ENCODE results near the gene ACTN3.

Gene ACTN3

DNA sequence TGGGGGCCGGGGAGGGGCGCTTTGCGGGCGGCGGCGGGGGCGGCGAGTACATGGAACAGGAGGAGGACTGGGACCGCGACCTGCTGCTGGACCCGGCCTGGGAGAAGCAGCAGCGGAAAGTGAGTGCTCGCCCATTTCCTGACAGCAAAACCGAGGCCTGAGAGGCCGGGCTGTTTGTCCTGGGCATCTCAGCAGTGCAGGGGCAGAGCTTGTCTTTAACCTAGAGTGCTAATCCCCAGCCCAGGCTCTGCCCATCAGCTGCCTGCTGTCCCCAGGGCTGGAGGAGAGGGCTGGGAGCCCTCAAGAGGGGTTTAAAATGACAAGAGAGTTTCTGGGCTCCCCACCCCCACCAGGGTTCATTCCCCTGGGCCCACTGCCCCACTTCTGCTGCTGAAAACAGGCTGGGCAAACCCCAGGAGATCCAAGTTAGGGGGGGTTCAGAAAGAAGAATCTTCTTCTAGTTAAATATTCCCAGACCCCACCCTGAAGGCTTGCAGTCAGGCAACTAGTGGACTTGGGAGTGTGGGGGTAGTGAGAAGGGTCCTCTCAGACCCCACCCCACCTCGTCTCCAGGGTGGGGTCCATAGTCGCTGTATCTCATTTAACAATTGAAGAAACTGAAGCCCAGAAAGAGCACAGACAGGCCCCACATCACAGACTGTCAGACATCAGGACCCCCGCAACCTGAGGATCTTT lies 411 bp downstream of the ACTN3 start:
- H3K27ac ChIP-seq, result no peak overlapping the region; the same call in 1 of the 2 replicates
- TF ChIP-seq CTCF (conservative IDR thresholded peaks at IDR 0.05), result no peak

- H3K27ac ChIP-seq, result no peak overlapping the region
- TF ChIP-seq CTCF (conservative IDR thresholded peaks at IDR 0.05), result no peak
These were observed 933 bp downstream of the ACTN3 start for GRCh38 chr11:66547662-66548009.

DNA sequence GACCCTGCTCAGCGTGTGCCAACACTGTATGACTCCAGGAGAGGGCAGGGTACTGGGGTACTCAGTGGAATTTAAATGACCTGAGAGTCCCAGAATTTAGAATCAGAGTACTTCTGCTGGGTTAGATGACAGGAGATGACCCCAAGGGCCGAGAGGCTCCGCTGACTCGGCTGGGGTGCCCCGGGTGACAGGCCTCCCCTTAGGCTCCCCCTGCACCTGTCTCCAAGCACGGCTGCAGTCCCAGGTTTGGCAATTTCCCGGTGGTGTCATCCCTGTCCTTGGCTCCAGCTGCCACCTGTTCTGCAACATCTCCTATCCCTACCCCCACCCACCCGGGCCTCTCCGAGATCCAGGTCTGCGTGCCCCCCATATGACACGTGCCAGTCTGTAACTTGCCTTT lies 1.3 kb downstream of the ACTN3 start:
- no peak for TF ChIP-seq CTCF (conservative IDR thresholded peaks at IDR 0.05)

GRCh38 chr11:66548774-66549630 lies 2.3 kb downstream of the ACTN3 start:
- H3K27ac ChIP-seq, result no peak overlapping the region
- TF ChIP-seq CTCF (conservative IDR thresholded peaks at IDR 0.05), result no peak

More for the DNA sequence above, 1.3 kb downstream of the ACTN3 start:
- H3K27ac ChIP-seq, result no peak overlapping the region

GRCh38 chr11:66549696-66550095 lies 3.0 kb downstream of the ACTN3 start:
- H3K27ac ChIP-seq, result no peak overlapping the region
- TF ChIP-seq CTCF (conservative IDR thresholded peaks at IDR 0.05), result no peak

GRCh38 chr11:66550887-66551286 lies 4.2 kb downstream of the ACTN3 start:
- TF ChIP-seq CTCF (conservative IDR thresholded peaks at IDR 0.05), result no peak
- H3K27ac ChIP-seq, result no peak overlapping the region

DNA sequence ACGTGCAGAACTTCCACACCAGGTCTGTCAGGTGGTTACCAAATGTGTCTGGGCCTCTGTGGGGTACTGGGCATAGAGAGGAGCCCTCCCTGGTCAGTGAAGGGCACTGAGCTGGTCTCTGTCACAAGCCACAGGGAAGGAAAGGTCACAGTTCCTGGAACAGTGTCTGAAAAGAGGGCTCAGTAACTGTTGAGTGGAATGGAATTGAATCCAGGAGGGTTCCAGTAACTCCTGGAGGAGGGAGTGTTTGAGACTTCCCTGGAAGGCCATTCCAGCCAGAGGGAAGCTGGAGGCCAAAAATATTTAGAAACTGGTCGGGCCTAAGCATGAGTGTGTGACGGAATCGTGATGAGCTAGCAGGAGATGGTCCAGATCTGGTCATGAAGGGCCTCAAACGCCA lies 7.9 kb downstream of the ACTN3 start:
- no peak for TF ChIP-seq CTCF (conservative IDR thresholded peaks at IDR 0.05)

More for the DNA sequence above, 7.9 kb downstream of the ACTN3 start:
- H3K27ac ChIP-seq, result no peak overlapping the region

All from VCaP (cell line).